Activated B cell treated with CpG ODN at 0.5 μM for 24 hours (primary cell): ENCODE results near the gene UCN. TPM values are rescaled to one million over a fixed set of nuclear protein-coding genes. Genes with fewer than 3 reads are reported as not detected.

ENCODE experiments used
- ATAC-seq: fragments of 200-7000 bp; cut with Tn5 transposase; one replicate; pipeline ENCODE4 v1.10.0; 2021; ENCODE audit warnings: low read depth, mild to moderate bottlenecking, moderate library complexity
- CTCF ChIA-PET: fragments of 350-600 bp; sonication (Branson Sonifier 250); formaldehyde crosslinking; loops from one replicate; lab custom pipeline; 2021; ENCODE audit warnings: antibody characterized with exemption; lab: Charles Lee
- POLR2A ChIA-PET: fragments of 350-600 bp; sonication (Branson Sonifier 250); formaldehyde crosslinking; loops from one replicate; lab custom pipeline; 2021; ENCODE audit warnings: antibody characterized with exemption; lab: Charles Lee
- DNase-seq: peaks from one replicate; pipeline ENCODE4 v3.0.0; 2022
- H3K27ac Mint-ChIP-seq: one replicate; pipeline ENCODE4 v1.8.0; 2020; ENCODE audit warnings: mixed read lengths
- H3K27me3 Mint-ChIP-seq: one replicate; pipeline ENCODE4 v1.8.0; 2021; ENCODE audit warnings: mixed read lengths
- H3K36me3 Mint-ChIP-seq: one replicate; pipeline ENCODE4 v1.8.0; 2021; ENCODE audit warnings: low read depth, mixed read lengths
- H3K4me1 Mint-ChIP-seq: one replicate; pipeline ENCODE4 v1.8.0; 2021; ENCODE audit warnings: mixed read lengths
- H3K4me3 Mint-ChIP-seq: one replicate; pipeline ENCODE4 v1.8.0; 2020; ENCODE audit warnings: mild to moderate bottlenecking, mixed read lengths
- H3K9me3 Mint-ChIP-seq: one replicate; pipeline ENCODE4 v1.8.0; 2020; ENCODE audit warnings: mixed read lengths
- intact Hi-C: fragments of 100-400 bp; cut with micrococcal nuclease; formaldehyde crosslinking; loops from one replicate; pipeline ENCODE4 v1.15.1; 2024
- total RNA-seq: library from RNA; stranded (reverse); gene quantifications from 2 replicates; pipeline ENCODE4 v1.2.3, GENCODE V29; 2022
- TF ChIP-seq, protein P1 (sequence below): fragments of 200-600 bp; IDR thresholded peaks from one replicate; pipeline ENCODE4 v1.8.0; 2022; ENCODE audit warnings: antibody characterized with exemption, mild to moderate bottlenecking

UCN gene
- total RNA-seq, 1 donor from 2014 or later: 1.2 TPM

DNA sequence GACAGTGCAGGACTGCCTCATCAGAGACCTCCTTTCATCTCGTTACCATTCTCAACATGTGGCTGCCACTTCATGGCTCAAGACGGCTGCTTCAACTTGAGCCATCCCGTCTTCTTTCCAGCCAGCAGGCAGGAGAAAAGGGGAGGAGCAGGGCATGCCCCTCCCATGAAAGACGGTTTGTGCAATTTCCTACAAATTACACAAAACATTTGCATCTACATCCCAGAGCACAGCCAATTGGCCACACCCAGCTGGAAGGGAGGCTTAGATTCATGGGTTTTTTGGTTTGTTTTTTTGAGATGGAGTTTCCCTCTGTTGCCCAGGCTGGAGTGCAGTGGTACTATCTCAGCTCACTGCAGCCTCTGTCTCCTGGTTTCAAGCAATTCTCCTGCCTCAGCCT, 11.8 kb downstream of the UCN start:
- H3K27ac Mint-ChIP-seq: no peak overlapping the region
- ChIA-PET POLR2A (no interaction called here), CTCF (interaction anchor here (0.6 to 1.1 kb wide), 3 partner anchors 246 to 387 kb away, joined by 3 read pairs; no protein-coding TSS in a partner anchor)
- H3K4me1 Mint-ChIP-seq: peaks cover 2% of the 10 kb centered on the region
- H3K9me3 Mint-ChIP-seq: no peaks in the 10 kb centered on the region
- no peak for DNase-seq
- no peak overlapping the region for H3K4me3 Mint-ChIP-seq
- ATAC-seq: no peak
- peaks cover 15% of the 10 kb centered on the region for H3K27me3 Mint-ChIP-seq
- intact Hi-C loops: no loop called here
- TF ChIP-seq, protein P1, sequence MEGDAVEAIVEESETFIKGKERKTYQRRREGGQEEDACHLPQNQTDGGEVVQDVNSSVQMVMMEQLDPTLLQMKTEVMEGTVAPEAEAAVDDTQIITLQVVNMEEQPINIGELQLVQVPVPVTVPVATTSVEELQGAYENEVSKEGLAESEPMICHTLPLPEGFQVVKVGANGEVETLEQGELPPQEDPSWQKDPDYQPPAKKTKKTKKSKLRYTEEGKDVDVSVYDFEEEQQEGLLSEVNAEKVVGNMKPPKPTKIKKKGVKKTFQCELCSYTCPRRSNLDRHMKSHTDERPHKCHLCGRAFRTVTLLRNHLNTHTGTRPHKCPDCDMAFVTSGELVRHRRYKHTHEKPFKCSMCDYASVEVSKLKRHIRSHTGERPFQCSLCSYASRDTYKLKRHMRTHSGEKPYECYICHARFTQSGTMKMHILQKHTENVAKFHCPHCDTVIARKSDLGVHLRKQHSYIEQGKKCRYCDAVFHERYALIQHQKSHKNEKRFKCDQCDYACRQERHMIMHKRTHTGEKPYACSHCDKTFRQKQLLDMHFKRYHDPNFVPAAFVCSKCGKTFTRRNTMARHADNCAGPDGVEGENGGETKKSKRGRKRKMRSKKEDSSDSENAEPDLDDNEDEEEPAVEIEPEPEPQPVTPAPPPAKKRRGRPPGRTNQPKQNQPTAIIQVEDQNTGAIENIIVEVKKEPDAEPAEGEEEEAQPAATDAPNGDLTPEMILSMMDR: no peak
- no peaks in the 10 kb centered on the region for H3K36me3 Mint-ChIP-seq

DNA sequence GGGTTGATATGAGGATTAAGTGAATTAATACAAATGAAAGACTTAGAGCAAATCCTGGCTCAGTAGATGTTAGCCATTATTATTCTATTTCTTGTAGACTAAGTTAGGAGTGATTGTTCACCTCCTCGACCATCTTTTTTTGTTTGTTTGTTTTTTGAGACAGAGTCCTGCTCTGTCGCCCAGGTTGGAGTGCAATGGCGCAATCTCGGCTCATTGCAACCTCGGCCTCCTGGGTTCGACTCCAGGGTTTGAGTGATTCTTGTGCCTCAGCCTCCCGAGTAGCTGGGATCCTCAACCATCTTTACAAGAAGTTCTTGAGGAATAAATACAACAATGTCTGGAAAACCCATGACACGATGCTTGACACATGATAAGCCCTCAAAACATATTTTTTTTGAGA, 13.3 kb downstream of the UCN start:
- Mint-ChIP-seq H3K4me3 (no peak overlapping the region), H3K36me3 (no peaks in the 10 kb centered on the region), H3K4me1 (peaks cover 6% of the 10 kb centered on the region), H3K9me3 (no peaks in the 10 kb centered on the region), H3K27me3 (peaks cover 15% of the 10 kb centered on the region), H3K27ac (no peak overlapping the region)
- ATAC-seq: no peak
- ChIA-PET CTCF (no interaction called here), POLR2A (no interaction called here)
- intact Hi-C loops: no loop called here
- no peak for DNase-seq
- TF ChIP-seq, protein P1: no peak

DNA sequence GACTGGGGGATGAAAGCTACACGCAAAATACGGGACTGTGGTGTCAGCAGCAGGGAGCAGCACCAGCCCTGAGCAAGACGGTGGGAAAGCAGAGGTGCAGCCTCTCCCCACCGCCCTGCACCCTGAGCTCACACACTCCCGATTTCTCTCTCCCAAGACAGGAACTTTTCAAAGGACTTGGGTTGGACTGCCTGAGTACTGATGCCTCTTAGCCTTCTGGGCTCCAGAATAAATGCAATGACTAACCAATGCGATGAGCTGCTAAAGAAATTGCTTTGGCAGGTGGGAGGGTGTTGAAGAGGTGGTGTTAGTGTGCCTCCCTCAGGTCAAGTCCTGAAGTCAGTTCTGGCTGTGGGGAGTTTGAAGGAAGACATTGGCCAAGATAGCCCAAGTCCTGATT, 16.4 kb downstream of the UCN start:
- Mint-ChIP-seq H3K9me3 (no peaks in the 10 kb centered on the region), H3K4me3 (no peak overlapping the region), H3K27me3 (peaks cover 15% of the 10 kb centered on the region), H3K4me1 (peaks cover 6% of the 10 kb centered on the region), H3K36me3 (no peaks in the 10 kb centered on the region), H3K27ac (no peak overlapping the region)
- ATAC-seq: no peak
- CTCF ChIA-PET: no interaction called here
- intact Hi-C loops: no loop called here
- POLR2A ChIA-PET: no interaction called here
- no peak for DNase-seq
- TF ChIP-seq, protein P1: no peak

DNA sequence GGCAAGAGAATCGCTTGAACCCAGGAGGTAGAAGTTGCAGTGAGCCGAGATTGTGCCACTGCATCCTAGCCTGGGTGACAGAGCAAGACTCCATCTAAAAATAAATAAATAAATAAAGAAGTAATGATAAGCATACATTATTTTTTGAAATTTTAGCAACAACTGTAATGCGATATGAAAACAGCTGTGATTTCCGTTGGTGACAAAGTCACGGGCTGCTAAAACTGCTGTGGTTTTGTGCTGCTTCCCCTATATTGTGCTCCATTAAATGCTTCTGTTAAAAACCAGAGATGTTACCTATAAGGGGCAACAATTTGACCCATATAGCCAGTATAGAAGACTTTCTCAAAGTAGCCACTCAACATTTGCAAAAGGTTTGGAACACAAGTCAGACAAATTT, 17.7 kb downstream of the UCN start:
- ChIA-PET POLR2A (no interaction called here), CTCF (interaction anchor here (1.3 kb wide), 1 partner anchor 11 kb away, joined by 5 read pairs; no protein-coding TSS in a partner anchor)
- DNase-seq (no peak), ATAC-seq (no peak)
- Mint-ChIP-seq H3K27me3 (peaks cover 18% of the 10 kb centered on the region), H3K4me3 (no peak overlapping the region), H3K9me3 (no peaks in the 10 kb centered on the region), H3K4me1 (peaks cover 6% of the 10 kb centered on the region), H3K36me3 (no peaks in the 10 kb centered on the region), H3K27ac (no peak overlapping the region)
- intact Hi-C loops: no loop called here
- TF ChIP-seq, protein P1: no peak

DNA sequence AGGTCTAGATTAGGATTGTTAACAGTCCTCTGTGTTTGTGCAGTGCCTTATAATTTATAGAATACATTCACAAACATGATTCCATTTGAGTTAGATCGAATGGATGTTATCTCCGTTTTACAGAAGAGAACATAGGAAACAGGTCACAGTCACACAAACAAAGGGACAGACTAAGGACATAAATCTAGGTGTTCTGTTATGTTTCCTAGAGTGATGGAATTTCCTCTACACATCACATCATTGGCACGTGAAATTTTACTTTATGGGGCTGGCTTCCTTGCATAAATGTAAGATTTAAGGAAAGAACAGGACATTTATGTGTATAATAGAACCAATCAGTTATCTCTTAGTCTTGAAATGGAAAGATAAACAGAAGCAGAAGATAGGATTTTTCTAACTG, 19.6 kb downstream of the UCN start:
- ChIA-PET POLR2A (no interaction called here), CTCF (no interaction called here)
- no peak for DNase-seq
- Mint-ChIP-seq H3K36me3 (no peaks in the 10 kb centered on the region), H3K27ac (no peak overlapping the region), H3K27me3 (peaks cover 18% of the 10 kb centered on the region), H3K4me1 (peaks cover 6% of the 10 kb centered on the region), H3K9me3 (no peaks in the 10 kb centered on the region), H3K4me3 (no peak overlapping the region)
- no peak for ATAC-seq
- intact Hi-C loops: no loop called here
- TF ChIP-seq, protein P1: no peak
